Left hindlimb (tissue), 1 donor: ENCODE results near the gene FGF14.

Source experiments
- DNase-seq: peaks from one replicate; pipeline ENCODE4 v3.0.0-alpha.2; 2018

FGF14 gene

DNA sequence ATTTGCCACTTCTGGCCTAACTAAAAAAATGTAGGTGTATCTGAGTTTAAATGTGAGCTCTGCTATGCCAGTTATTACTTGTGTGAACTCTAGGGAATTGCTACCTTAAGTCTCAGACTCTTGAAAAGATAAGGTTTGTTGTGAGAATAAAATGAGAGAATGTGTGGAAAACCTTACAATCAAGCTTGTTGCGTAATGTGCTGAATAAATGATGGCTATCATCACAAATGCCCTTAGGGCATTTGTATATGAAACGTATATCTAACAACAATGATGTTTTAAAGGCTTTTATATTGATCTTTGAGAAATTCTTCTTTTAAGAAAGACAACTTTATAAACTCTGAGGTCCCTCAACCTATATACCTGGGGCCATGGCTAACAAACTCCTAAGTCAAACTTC is 564.6 kb downstream of the FGF14 start:
- no peak for DNase-seq

DNA sequence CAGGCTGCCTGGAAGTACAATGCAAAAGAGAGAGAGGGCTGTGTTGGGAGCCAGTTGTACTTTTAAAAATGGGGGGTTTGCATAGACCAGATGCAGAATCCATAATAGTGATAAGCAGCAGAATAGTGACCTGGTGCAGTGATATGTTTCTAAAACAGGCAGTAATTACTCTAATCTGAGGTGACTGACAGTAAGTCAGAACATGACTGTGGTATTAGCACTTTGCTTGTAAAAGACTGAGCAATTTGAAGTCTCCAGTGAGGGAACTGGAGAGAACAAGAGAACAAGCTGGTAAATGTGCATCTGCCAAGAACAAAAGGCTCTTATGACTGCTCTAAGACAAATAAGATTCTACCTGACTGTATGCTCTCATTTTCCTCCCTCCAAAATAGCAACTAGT is 565.9 kb downstream of the FGF14 start:
- DNase-seq: no peak

DNA sequence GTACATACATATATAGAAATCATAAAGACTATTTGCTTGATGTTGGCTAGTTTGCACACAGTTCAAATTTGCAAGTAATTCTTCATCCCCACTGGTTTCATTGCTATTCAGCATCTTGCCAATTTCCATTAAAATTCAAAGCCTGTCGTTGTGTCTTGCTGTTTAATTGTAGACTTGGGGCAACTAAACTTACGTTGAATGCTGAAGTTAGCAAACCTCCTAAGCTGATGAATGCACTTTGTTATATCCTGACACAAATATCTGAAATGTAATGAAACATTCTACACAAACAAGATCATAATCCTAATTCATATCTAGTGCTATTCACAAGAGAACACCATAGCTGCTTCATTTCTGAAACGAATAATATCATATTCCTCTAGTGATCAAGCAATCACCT is 568.2 kb downstream of the FGF14 start:
- no peak for DNase-seq

DNA sequence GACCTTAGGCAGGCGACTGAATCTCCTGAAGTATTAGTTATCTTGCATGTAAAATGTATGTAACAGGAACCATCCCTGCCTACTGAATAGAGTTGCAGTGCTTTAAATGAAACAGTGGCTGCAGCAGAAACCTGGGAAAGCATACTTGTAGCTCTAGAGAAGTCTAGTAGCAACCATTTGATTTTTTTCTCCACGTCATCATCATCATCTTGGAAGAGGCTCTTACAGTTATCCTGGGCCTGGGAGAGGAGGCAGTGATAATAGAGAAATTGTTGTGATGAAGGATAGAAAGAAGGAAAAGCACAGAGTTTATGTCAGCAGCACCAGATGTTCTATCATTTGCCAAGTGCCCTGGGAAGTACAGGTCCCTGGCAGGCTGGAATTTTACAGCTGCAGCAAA is 571.8 kb downstream of the FGF14 start:
- no peak for DNase-seq

DNA sequence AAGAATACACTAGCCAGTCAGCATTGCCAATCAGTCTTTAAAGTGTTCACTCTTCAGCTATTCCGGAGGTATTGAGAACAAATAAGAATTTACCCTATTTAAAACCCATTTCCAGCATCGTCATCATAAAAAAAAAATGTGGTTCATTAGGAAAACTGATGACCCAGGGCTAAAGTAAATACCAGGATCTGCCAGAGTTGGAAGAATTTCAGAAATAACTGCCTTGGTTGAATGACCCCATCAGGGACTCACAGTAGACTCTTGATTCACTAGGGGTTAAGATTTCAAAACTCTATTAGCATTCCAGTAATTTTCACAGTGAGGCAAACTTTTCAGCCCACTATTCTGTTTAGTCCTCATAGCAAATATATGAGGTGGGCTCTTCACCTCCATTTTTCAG is 572.4 kb downstream of the FGF14 start:
- DNase-seq: no peak

DNA sequence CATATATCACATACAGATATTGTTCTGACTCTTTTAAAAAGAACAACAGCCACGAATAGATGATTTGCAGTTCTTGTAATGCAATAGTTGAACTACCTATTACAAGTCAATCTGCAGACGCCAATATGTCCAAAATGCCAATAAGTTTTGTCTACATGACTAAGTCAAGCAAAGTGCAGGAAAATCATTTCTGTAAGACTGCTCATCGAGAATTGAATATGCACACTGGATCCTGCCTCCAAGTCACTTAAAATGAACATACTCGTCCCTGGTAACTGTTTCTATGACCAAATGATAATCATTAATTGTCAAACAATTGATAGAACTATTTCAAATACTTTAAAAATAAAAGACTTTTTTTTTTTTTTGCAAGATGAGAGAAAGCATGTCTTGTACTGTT is 573.7 kb downstream of the FGF14 start:
- DNase-seq: no peak

DNA sequence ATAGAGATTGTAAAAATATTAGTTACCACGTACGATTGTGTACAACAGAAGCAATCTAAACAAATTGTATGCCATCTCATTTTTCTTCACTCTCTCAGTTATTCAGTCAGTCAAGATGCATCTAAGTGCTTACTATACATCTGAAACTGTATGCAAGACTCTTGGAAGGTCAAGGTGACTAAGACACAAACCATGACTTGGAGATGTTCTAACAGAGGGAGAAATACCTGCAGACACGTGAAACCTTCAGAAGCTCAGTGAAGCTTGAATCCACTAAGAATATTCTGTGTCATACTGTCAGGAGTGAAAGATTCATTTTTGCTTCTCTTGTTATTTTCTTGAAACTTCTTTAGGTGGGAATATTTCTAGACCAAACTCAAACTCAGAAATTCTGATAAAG is 584.0 kb downstream of the FGF14 start:
- no peak for DNase-seq

DNA sequence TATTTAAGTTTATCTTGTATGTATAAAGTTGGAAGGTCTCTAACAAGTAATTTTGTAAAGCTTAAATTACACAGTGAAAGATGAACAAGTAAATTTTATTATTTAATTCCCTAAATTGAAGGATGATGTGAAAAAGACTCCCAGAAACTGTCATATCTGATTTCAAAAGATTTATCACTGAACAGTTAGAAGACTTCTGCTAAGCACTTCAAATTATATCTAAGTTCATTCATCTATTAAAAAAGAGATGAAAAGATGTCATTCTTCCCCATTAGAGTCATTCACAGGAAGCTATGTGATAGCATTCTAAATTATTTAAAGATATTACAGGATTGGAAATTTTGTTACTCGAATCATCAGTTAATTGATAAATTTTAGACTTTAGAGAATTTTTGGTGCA is 590.0 kb downstream of the FGF14 start:
- DNase-seq: no peak

DNA sequence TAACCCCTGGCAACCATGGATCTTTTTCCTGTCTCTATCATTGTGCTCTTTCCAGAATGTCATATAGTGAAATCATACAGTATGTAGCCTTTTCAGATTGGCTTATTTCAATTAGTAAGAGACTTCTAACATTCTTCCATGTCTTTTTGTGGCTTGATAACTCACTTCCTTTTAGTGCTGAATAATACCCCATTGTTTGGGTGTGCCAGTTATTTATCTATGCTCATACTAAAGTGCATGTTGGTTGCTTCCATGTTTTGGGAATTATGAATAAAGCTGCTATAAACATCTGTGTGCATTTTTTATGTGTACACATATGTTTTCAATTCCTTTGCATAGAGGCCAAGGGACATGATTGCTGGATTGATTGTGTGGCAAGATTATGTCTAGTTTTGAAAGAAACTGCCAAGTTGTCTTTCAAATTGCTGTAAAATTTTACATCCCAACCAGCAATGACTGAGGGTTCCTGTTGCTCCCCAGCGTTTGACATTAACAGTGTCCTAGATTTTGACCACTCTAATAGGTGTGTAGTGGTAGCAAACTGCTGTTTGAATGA is 590.5 kb downstream of the FGF14 start:
- no peak for DNase-seq

DNA sequence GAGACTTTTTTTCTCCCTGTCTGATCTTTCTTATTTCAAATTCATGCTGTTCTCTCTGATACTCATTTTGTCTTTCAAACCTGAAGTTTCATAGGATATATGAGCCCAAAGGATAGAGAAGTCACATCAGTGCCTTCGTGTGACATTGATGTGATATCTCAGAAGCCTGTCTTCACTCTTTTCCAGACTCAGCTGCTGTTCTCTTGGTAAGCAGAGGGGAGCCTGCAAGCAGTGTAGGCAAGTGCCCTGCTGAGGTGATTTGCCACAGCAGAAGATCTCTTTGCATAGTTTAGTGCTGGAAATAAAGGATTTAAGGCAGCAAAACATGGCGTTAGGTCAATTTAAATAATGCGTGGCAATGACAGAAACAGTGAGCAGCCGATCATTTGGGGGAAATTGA is 602.7 kb downstream of the FGF14 start:
- no peak for DNase-seq

DNA sequence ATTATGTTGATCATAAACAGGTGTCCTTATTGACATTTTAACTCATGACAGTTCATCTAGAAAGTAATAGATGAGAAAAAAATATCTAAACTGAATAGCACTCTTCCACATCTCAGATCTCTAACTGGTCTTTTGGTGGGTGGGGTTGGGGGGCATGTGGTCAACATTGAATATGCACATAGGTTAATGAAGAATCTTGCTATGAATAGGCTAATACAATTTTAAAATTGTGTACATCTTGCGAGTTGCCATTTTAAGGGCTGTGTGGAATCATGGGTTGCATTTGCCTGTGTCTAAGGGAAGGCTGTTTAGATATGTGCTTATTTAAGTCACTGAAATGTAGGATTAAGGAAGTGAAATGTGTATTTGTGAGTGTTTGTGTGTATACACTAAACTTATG is 603.4 kb downstream of the FGF14 start:
- DNase-seq: no peak

DNA sequence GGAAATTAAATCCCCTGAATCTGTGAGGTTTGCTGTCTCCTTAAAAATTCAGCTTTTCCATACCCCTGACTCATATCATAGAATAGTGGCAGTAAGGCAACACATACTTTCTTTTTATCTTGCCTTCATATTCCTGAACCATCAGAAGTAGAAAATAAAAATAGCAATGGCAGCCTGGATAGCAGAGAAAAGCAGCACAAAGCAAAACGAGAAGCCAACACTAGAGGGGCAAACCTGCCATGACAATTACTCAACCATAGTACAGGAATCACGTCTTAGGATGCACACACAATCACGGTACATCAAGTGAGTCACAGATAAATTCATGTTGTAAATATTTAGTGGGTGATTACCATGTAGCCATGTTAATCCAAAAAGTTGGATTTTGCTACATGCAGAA is 606.4 kb downstream of the FGF14 start:
- DNase-seq: no peak

DNA sequence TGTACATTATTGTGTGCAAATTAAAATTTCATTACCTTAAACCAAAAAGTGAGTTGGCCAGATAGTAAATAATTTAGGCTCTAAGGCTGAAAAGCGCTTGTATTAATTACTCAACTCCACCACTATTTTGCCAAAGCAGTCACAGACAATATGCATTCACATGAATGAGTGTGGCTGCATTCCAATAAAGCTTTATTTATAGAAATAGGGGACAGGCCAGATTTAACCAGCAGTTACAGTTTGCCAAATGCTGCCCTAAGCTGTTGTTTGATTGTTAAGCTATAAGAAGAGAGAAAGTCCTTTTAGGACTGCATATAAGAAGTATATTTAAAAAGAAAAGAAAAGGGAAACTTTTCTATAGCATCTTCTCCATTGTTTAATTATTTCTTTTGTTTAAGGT is 606.8 kb downstream of the FGF14 start:
- DNase-seq: no peak

DNA sequence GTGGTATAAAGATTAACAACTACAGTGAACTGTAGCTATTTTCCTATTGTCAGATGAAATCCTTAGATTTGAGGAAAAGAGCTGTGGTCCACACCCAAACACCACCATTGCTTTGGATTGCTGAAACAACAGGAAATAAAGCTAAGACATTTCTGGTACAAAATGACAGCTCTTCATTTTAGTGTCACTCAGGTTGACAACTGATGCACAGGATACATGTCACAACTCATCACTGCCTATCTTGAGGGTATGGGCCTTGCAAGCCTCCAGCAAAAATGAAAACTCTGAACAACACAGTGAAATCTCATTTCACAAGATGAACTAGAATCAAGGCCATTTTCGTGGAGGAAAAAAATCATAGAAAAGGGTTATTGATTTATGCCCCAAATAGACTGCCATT is 609.7 kb downstream of the FGF14 start:
- no peak for DNase-seq

DNA sequence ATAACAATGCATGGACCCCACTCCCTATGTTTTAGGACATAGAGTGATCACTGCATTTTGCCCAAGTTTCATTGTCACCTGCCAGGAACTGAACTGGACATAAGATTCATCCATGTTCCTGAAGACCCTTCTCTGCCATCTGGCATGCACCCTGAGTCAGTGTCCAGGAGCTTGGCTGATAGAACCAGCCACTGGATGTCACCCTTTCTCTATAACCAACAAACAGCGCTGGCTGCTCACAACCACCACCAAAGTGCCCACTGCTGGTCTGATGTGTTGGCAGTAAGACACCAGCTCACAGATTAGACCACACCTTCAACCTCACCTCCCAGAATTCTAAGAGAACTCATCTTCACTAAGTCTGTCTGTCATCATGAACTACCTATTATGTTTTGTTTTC is 616.0 kb downstream of the FGF14 start:
- no peak for DNase-seq

DNA sequence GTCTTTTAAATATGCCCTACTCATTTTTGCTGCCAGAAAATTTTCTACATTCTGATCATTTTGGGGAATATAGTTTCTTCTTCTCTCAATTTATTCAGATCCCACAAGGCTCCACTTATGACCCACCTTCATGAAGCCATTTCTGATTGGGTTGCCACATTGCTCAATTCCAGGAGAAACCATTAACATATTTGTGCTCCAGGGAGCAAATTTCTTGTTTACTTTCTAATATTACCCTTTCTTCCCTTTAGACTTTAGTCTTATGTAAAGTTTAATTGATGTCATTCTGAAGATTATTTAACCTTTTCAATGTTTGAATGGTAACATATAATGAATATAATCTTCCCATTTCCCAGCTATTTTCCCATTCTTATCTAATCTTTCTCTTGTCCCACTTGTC is 617.5 kb downstream of the FGF14 start:
- DNase-seq: no peak

DNA sequence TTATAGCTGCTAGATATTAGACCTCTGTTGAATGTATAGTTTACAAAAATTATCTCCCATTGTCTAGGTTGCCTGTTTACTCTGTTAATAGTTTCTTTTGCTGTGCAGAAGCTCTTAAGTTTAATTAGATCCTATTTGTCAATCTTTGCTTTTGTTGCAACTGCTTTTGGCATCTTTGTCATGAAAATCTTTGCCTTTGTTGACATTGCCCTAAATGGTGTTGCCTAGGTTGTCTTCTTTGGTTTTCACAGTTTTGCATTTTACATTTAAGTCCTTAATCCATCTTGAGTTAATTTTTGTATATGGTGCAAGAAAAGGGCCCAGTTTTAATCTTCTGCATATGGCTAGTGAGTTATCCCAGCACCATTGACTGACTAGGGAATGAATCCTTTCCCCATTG is 618.3 kb downstream of the FGF14 start:
- no peak for DNase-seq

DNA sequence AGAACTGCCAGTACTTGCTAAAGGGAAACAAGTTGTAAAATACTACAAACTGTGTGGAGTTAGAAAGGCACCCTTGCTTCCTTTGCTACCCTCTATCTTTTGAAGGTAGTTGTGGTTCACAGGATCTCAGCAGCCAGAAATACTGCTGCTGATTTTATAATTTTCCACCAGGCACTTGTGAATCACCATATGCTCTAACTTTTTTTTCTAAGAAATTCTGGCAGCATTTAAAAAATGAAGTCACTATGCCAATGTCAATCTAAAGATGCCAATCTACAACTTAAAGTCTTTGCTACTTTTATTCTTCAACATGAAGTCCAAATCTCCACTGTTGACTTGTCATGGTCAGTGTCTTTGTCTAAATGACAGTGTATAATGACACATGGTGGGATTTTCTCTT is 621.6 kb downstream of the FGF14 start:
- DNase-seq: no peak

DNA sequence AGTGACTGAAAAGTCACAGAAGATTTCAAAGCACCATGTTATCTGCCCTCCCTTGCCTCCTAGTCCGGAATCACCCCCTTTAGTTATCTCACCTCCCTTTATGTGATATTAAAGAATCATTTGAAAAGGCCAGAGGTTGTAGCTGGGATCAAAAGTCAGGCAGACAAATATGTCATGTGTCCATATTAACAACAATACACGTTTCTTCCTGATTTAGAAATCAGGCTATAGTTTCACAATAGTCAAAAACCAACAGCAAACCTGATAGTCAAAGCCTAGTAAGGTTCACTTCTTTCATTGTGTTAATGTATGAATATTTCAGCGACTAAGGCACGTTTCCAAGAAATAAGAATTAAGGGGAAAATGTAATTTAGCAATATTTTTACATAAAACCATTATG is 622.7 kb downstream of the FGF14 start:
- no peak for DNase-seq

DNA sequence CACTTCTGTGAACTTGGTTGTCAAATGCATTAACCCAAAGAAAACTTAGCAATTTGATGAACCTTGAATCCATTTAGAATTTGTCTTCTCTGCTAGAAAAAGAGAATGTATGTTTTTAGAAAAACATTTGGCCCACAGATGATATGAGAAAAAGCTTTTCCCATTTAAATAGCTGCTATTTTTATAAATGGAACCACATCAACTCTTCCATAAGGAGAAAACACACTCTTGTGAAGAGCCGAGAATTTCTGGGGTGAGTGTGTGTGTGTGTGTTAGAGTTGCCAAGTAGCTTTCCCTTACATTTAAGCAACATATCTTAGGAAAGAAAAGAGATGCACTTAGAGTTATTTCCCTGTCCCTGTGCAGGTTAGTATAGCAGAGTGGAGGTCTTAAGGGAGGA is 626.6 kb downstream of the FGF14 start:
- DNase-seq: no peak

DNA sequence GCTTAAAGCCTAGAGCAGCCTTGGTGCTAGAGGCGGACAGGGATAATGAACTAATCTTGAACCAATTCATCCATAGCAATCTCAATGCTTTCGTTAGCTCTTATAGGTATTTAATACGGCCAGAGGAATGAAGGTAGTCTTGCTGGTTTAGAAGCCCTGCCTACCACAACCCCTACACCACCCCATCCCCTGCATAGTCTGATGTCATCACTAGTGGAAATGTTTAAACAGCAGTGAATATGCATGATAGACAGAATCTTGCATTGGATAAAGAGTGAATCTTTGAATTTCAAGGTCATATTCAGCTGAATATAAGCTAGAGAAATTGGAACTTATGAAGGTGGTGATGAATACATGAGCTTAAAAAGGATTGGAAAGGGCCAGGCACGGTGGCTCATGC is 627.5 kb downstream of the FGF14 start:
- no peak for DNase-seq

DNA sequence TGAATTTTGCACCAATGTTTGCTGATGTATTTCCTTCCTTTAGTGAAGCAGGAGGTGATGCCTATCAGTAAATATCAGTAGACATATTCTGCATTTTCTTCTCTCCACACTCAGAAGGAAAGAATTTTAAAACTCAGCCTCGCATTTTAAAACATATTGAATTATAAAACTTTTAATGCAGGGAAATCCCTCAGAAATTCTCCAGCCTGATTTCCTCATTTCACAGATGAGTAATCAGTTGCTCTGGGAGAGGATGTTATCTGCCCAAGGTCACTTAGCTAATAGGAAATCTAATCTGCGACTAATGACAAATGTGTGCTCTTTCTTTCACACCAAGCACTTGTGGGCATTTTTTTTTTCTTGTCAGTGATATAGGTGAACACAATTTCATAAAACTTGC is 628.8 kb downstream of the FGF14 start:
- no peak for DNase-seq

DNA sequence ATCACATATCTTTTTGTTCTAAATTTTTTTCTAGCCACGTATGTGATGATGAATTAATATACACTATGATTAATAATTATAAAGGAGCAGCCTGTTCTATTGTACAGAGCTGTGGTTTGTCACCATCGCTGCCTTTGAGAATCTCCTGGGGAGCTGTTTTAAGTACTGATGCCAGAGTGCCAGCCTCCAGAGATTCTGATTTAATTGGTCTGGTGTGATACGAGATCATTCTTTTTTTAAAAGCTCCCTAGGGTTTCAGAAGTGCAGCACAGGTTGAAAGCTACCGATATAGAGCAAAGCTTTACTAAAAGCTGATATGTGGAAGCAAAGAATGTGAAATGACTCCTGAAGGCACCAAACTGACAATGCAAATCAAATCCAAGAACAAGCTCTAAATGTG is 634.7 kb downstream of the FGF14 start:
- no peak for DNase-seq

DNA sequence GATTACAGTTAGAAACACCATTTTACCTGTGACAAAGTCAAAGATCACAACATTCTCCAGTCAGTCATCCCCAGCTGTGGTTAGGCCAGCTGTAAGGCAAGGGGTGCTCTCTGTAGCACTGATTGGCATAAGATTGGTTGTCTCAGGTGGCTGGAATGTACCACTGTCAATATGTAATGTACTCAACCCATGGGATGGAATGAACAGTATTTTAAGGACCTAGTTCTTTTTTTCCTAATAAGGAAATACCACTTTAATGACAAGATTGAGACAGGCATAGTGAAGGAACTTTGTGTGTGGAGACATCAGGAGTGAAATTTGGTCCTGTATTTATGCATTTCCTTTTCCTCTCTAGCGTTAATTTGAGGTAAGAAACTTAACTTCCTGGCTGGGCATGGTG is 638.7 kb downstream of the FGF14 start:
- DNase-seq: no peak

DNA sequence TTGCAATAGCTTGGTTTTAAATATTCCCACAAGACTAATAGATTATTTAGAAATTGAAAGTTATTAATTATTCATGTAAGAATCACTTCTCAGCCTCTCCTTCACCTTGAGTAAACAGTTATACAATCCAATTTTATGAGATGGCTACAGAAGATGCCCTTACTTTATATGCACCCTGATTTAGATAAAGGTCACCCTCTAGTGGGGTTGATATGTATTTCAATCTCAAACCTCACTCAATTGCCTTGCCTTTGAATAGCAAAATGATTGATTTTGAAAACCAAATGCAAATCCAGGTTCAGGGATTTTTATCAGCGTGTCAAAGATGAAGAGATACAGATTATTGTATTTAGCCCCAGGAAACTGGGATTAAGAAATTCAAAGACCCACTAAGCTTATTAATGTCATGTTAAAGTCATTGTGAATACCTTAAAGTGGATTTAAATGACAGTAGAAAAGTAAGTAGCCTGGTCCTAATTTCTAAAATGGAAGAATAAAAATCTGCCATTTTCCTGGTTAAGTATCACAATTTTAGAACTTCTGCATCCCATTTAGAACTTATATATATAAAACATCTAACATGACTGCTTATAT is 644.3 kb downstream of the FGF14 start:
- DNase-seq: no peak
